ENCODE results near the gene ARMH2.

The ARMH2 gene

DNA sequence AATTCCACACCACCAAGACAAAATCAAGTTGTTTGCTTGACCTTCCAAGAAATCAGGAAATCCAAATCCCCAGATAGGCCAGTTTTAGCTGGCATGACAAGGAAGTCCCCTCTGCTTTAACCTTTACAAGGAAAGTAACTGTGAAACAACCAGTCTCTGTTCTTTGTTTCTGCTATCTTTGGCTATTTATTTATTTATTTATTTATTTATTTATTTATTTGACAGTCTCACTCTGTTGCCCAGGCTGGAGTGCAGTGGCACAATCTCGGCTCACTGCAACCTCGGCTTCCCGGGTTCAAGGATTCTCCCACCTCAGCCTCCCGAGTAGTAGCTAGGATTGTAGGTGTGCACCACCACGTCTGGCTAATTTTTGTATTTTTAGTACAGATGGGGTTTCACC is 38.5 kb downstream of the ARMH2 start:
- TF ChIP-seq FOXP2 (optimal IDR thresholded peaks at IDR 0.05; ENCODE audit: borderline replicate concordance, extremely low read depth, extremely low read length, insufficient read depth) (no peak), POLR2AphosphoS5 (IDR thresholded peaks at IDR 0.05; ENCODE audit: low read depth, low read length) (no peak), TAF1 (IDR thresholded peaks at IDR 0.05; ENCODE audit: borderline replicate concordance, insufficient read depth, low read length) (no peak), SIN3A (IDR thresholded peaks at IDR 0.05; ENCODE audit: borderline replicate concordance, insufficient read depth, low read length) (no peak)
- TF ChIP-seq, protein P1, sequence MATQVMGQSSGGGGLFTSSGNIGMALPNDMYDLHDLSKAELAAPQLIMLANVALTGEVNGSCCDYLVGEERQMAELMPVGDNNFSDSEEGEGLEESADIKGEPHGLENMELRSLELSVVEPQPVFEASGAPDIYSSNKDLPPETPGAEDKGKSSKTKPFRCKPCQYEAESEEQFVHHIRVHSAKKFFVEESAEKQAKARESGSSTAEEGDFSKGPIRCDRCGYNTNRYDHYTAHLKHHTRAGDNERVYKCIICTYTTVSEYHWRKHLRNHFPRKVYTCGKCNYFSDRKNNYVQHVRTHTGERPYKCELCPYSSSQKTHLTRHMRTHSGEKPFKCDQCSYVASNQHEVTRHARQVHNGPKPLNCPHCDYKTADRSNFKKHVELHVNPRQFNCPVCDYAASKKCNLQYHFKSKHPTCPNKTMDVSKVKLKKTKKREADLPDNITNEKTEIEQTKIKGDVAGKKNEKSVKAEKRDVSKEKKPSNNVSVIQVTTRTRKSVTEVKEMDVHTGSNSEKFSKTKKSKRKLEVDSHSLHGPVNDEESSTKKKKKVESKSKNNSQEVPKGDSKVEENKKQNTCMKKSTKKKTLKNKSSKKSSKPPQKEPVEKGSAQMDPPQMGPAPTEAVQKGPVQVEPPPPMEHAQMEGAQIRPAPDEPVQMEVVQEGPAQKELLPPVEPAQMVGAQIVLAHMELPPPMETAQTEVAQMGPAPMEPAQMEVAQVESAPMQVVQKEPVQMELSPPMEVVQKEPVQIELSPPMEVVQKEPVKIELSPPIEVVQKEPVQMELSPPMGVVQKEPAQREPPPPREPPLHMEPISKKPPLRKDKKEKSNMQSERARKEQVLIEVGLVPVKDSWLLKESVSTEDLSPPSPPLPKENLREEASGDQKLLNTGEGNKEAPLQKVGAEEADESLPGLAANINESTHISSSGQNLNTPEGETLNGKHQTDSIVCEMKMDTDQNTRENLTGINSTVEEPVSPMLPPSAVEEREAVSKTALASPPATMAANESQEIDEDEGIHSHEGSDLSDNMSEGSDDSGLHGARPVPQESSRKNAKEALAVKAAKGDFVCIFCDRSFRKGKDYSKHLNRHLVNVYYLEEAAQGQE (IDR thresholded peaks at IDR 0.05; ENCODE audit: insufficient read depth in 1 of 2, low read depth in 2 of 2, low read length in 2 of 2): no peak

DNA sequence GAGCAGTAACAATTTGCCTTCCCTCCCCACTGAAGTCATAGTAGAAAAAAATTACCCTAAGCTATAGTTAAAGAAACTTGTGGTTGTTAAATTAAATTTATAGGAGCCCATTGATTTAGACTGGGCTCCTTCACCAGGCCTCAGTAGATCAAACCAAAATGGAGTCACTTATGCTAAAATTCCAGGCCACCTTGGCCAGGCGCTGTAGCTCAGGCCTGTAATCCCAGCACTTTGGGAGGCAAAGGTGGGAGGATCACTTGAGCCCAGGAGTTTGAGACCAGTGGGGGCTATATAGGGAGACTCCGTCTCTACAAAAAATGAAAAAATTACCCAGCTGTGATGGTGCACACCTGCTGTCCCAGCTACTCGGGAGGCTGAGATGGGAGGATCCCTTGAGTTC is 39.0 kb downstream of the ARMH2 start:
- TF ChIP-seq FOXP2 (optimal IDR thresholded peaks at IDR 0.05; ENCODE audit: borderline replicate concordance, extremely low read depth, extremely low read length, insufficient read depth) (no peak), SIN3A (IDR thresholded peaks at IDR 0.05; ENCODE audit: borderline replicate concordance, insufficient read depth, low read length) (no peak), TAF1 (IDR thresholded peaks at IDR 0.05; ENCODE audit: borderline replicate concordance, insufficient read depth, low read length) (no peak), POLR2AphosphoS5 (IDR thresholded peaks at IDR 0.05; ENCODE audit: low read depth, low read length) (no peak)
- TF ChIP-seq, protein P1 (IDR thresholded peaks at IDR 0.05; ENCODE audit: insufficient read depth in 1 of 2, low read depth in 2 of 2, low read length in 2 of 2): no peak

DNA sequence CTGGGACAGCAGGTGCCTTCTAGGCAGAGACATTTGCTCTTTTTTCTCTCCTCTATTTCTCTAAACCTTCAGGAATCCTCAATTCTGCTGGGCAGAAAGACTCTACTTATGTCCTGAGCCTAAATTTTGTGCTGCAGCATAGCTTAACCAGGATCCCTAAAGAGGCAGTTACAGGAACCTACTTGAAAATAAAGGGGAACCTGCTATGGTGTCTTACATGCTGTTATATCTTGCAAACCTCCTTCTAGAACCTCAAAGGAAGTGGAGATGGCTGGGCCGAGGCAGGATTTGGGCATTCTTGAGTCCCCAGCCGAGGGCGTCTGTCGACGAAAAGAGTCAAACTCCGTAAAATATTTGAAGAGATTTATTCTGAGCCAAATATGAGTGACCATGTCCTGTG is 41.1 kb downstream of the ARMH2 start:
- TF ChIP-seq TAF1 (IDR thresholded peaks at IDR 0.05; ENCODE audit: borderline replicate concordance, insufficient read depth, low read length): no peak
- no peak for TF ChIP-seq SIN3A (IDR thresholded peaks at IDR 0.05; ENCODE audit: borderline replicate concordance, insufficient read depth, low read length)
- no peak for TF ChIP-seq POLR2AphosphoS5 (IDR thresholded peaks at IDR 0.05; ENCODE audit: low read depth, low read length)
- no peak for TF ChIP-seq FOXP2 (optimal IDR thresholded peaks at IDR 0.05; ENCODE audit: borderline replicate concordance, extremely low read depth, extremely low read length, insufficient read depth)
- TF ChIP-seq, protein P1 (IDR thresholded peaks at IDR 0.05; ENCODE audit: insufficient read depth in 1 of 2, low read depth in 2 of 2, low read length in 2 of 2): no peak

DNA sequence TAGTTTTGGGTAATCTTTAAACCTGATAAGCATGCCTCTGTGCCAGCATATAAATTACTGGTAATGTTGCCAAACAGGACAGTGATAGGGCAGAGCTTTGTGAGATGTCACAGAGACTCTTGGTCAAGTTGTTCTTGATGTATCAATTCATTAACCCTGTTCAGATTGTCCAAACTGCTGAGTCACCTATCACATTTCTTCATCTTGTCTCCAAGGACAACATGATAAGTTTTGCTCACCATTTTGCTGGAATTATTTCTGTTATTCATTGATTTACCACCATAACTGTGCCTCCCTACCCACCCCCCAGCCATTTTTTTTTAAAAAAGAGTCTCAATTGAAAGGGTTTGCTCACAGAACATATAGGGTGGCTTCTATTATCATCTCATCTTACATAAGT is 43.4 kb downstream of the ARMH2 start:
- TF ChIP-seq POLR2AphosphoS5 (IDR thresholded peaks at IDR 0.05; ENCODE audit: low read depth, low read length) (no peak), TAF1 (IDR thresholded peaks at IDR 0.05; ENCODE audit: borderline replicate concordance, insufficient read depth, low read length) (no peak), SIN3A (IDR thresholded peaks at IDR 0.05; ENCODE audit: borderline replicate concordance, insufficient read depth, low read length) (no peak), FOXP2 (optimal IDR thresholded peaks at IDR 0.05; ENCODE audit: borderline replicate concordance, extremely low read depth, extremely low read length, insufficient read depth) (no peak)
- TF ChIP-seq, protein P1 (IDR thresholded peaks at IDR 0.05; ENCODE audit: insufficient read depth in 1 of 2, low read depth in 2 of 2, low read length in 2 of 2): no peak

DNA sequence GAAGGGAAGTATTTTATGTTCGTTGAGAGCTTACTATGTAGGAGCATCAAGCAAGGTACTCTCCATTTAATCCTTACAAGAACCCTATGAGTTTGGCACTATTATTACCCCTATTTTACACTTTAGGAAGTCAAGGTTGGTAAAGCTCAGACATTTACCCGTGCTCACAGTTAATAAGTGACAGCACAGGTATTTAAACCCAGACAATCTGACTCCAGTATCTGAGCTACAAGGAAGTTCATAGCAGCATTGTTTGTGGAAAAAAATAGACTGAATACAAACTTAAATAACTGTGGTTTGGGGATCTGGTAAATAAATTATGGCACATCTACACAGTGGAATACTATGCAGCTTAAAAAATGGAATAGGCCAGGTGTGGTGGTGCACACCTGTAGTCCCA is 45.2 kb downstream of the ARMH2 start:
- TF ChIP-seq, protein P1 (IDR thresholded peaks at IDR 0.05; ENCODE audit: insufficient read depth in 1 of 2, low read depth in 2 of 2, low read length in 2 of 2): no peak
- TF ChIP-seq POLR2AphosphoS5 (IDR thresholded peaks at IDR 0.05; ENCODE audit: low read depth, low read length) (no peak), TAF1 (IDR thresholded peaks at IDR 0.05; ENCODE audit: borderline replicate concordance, insufficient read depth, low read length) (no peak), FOXP2 (optimal IDR thresholded peaks at IDR 0.05; ENCODE audit: borderline replicate concordance, extremely low read depth, extremely low read length, insufficient read depth) (no peak), SIN3A (IDR thresholded peaks at IDR 0.05; ENCODE audit: borderline replicate concordance, insufficient read depth, low read length) (no peak)

Measured in PFSK-1 (cell line).